Activated naive CD8-positive, alpha-beta T cell treated with anti-CD3 and anti-CD28 coated beads, Interleukin-2, amount 10 ng/mL, durations not matched to agents 7 days and 5 days (primary cell): ENCODE results near the gene OGFOD2. TPM values are rescaled to one million over a fixed set of nuclear protein-coding genes. Genes with fewer than 3 reads are reported as not detected.
A peak's percentile ranks its signal among the peaks of the same experiment; 100 is the strongest.

Experiments
- ATAC-seq: fragments of 150-1000 bp; cut with Tn5 transposase; one replicate; pipeline ENCODE4 v1.10.0; 2021; ENCODE audit warnings: low read depth, moderate library complexity
- POLR2A ChIA-PET: fragments of 350-600 bp; sonication (Branson Sonifier 250); formaldehyde crosslinking; loops from one replicate; lab custom pipeline; 2021; ENCODE audit warnings: antibody characterized with exemption; lab: Charles Lee
- DNase-seq: peaks from one replicate; pipeline ENCODE4 v3.0.0; 2021
- H3K27ac Mint-ChIP-seq: one replicate; pipeline ENCODE4 v1.8.0; 2022; ENCODE audit warnings: mild to moderate bottlenecking, mixed read lengths
- H3K27me3 Mint-ChIP-seq: one replicate; pipeline ENCODE4 v1.8.0; 2022; ENCODE audit warnings: mild to moderate bottlenecking, moderate library complexity, mixed read lengths
- H3K36me3 Mint-ChIP-seq: one replicate; pipeline ENCODE4 v1.8.0; 2021; ENCODE audit warnings: mild to moderate bottlenecking, mixed read lengths
- H3K4me1 Mint-ChIP-seq: one replicate; pipeline ENCODE4 v1.8.0; 2021; ENCODE audit warnings: mixed read lengths
- H3K4me3 Mint-ChIP-seq: one replicate; pipeline ENCODE4 v1.8.0; 2022; ENCODE audit warnings: mild to moderate bottlenecking, moderate library complexity, mixed read lengths
- H3K9me3 Mint-ChIP-seq: one replicate; pipeline ENCODE4 v1.8.0; 2021; ENCODE audit warnings: mixed read lengths
- total RNA-seq, 2 experiments: library from RNA; stranded (reverse); gene quantifications; one replicate each; pipeline ENCODE4 v1.2.3, GENCODE V29; 2021

OGFOD2 gene
- total RNA-seq, 2 experiments from 2014 or later = 33.8 to 35.5 TPM

DNA sequence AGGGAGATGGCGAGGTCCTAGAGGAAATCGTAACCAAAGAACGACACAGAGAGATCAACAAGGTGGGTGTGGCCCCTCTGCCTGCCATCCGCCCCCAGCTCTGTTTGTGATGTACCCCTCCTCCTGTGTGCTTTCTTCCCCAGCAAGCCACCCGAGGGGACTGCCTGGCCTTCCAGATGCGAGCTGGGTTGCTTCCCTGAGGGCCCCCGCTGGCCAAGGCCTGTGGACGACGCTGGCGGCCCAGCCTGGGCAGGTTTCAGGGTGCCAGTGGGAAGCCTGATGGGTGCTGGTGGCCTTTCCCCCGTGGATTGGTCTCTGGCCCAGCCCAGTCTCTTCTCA lies 7.4 kb downstream of the OGFOD2 start:
- ATAC-seq (no peak), DNase-seq (no peak)
- Mint-ChIP-seq H3K27me3 (no peaks in the 10 kb centered on the region), H3K4me3 (peak overlapping the region; percentile 93), H3K9me3 (no peaks in the 10 kb centered on the region), H3K4me1 (peaks cover 34% of the 10 kb centered on the region), H3K36me3 (peaks cover 7% of the 10 kb centered on the region), H3K27ac (peak overlapping the region; percentile 84)
- POLR2A ChIA-PET = interaction anchor here (2.0 to 2.6 kb wide), 2 partner anchors 13 to 93 kb away, joined by 6 to 14 read pairs; no protein-coding TSS in a partner anchor

DNA sequence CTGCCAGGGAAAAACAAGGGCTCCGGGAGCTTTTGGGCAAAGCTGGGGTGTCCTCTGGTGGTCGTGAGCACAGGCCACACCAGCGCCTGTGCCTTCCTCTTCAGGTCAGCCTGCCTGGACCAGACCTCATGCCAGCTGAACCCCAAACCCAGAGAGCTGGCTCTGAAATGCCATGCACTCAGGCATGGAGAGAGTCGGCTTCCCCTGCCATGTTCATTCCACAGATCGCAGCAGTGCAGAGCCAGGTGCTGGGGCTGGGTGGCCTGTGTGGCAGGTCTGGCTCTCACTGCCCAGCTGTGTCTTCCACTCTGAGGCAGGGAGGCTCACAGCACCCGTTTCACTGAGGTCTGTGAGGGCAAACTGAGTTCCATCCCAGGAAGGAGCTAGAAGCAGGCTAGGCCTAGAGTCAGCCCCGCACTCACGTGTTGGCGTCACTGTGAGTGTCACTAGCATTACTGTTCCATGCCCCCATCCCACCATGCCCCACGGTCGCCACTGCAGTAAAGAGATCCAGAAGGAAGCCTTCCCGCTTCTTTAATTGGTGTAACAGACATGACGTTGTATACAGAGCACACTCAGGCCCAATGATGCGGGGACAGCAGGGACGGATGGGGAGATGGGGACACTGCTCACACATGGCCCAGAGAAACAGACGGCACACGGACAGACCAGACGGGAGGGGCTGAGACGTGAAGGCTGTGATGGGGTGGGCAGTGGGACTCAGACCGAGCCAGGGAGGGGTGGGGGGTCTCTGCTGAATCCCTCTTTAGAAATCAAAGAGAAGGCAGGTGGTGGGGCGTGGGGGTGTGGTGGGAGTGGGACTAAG lies 8.1 kb downstream of the OGFOD2 start:
- Mint-ChIP-seq H3K4me1 (peaks cover 34% of the 10 kb centered on the region), H3K27me3 (no peaks in the 10 kb centered on the region), H3K9me3 (no peaks in the 10 kb centered on the region), H3K36me3 (peaks cover 7% of the 10 kb centered on the region), H3K4me3 (peak overlapping the region; percentile 93), H3K27ac (peak overlapping the region; percentile 73)
- POLR2A ChIA-PET = interaction anchor here (0.6 to 2.6 kb wide), 4 partner anchors 13 to 535 kb away, joined by 4 to 14 read pairs (median 5); partner anchors contain the start of genes MPHOSPH9 and MTRFR
- DNase-seq = no peak
- no peak for ATAC-seq

DNA sequence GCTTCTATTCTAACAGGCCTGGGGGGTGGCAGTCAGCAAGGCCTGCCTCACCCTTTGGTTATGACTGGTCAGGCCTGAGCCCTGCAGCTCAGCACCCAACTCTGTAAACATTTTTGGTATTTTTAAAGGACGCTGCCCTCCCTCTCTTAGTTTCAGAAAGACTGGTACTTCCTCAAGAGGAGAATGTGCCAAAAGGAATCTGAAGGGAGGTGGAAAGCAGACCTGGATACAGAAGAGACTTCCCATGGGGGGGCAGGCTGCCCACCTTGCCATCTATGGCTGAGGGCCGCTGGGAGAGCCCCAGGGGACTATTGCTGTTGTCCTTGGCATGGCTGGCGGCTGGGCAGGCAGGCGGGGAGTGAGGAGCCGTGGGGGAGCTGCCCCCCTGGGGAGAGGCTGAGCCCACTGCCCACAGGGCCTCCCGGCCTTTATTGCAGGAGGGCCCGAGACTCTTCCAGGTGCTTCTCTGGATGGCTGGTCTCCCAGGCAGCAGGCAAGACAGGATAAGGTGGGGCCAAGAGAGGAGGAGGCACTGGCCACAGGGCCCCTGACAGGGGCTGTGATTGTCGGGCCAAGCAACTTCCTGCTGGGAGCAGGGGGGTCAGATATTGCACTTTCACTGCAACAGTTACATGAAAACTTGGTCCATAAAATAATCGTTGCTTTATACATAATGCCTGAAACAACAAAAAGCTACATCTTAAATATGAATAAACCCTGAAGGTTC lies 8.9 kb downstream of the OGFOD2 start:
- H3K9me3 Mint-ChIP-seq = no peaks in the 10 kb centered on the region
- ATAC-seq (no peak), DNase-seq (no peak)
- H3K27ac Mint-ChIP-seq = peak overlapping the region; percentile 73
- no peaks in the 10 kb centered on the region for H3K27me3 Mint-ChIP-seq
- POLR2A ChIA-PET = interaction anchor here (0.6 to 1.5 kb wide), 6 partner anchors 9 to 599 kb away, joined by 3 to 4 read pairs (median 4); partner anchors contain the start of genes MPHOSPH9, MTRFR and OGFOD2
- H3K4me3 Mint-ChIP-seq = peak overlapping the region; percentile 32
- peaks cover 33% of the 10 kb centered on the region for H3K4me1 Mint-ChIP-seq
- H3K36me3 Mint-ChIP-seq = peaks cover 7% of the 10 kb centered on the region

DNA sequence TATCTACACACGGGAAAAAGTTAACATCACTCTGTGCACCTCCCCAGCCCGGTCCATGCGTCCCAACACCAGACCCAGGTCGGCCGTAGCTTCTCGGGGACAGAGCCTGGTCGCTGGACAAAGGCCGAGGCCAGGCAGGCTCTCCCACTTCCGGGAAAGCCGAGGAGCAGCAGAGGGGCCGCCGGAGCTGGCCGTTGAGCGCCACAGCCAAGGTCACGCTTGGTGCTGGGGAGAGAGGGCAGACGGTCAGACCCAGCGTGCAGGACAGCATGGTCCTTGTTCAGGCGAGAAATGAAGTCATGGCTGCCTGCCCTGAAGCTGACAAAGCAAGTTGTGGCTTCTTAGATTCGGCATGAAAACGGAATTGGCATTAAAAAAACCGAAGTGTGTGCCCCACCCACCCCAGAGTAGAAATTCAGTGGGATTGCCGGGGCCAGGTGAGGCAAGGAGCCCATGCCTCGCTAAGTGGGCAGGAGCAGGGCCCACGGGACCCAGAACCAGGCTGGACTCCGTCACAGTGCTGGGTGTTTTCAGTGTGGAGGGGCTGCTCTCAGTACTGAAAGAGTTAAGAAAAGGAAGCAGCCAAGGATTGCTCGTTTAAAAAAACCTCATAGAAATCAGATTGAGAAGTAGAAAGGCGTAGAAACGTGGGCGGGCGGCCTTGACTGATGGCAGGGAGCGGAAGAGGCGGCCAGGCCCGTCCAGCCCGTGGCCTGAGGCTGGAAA lies 9.7 kb downstream of the OGFOD2 start:
- Mint-ChIP-seq H3K27me3 (no peaks in the 10 kb centered on the region), H3K4me1 (peaks cover 29% of the 10 kb centered on the region), H3K4me3 (no peak overlapping the region), H3K9me3 (no peaks in the 10 kb centered on the region), H3K27ac (peak overlapping the region; percentile 73), H3K36me3 (peaks cover 7% of the 10 kb centered on the region)
- POLR2A ChIA-PET = interaction anchor here (0.6 to 1.5 kb wide), 4 partner anchors 10 to 599 kb away, joined by 3 to 4 read pairs (median 4); partner anchors contain the start of genes MPHOSPH9, MTRFR and OGFOD2
- DNase-seq (no peak), ATAC-seq (no peak)

DNA sequence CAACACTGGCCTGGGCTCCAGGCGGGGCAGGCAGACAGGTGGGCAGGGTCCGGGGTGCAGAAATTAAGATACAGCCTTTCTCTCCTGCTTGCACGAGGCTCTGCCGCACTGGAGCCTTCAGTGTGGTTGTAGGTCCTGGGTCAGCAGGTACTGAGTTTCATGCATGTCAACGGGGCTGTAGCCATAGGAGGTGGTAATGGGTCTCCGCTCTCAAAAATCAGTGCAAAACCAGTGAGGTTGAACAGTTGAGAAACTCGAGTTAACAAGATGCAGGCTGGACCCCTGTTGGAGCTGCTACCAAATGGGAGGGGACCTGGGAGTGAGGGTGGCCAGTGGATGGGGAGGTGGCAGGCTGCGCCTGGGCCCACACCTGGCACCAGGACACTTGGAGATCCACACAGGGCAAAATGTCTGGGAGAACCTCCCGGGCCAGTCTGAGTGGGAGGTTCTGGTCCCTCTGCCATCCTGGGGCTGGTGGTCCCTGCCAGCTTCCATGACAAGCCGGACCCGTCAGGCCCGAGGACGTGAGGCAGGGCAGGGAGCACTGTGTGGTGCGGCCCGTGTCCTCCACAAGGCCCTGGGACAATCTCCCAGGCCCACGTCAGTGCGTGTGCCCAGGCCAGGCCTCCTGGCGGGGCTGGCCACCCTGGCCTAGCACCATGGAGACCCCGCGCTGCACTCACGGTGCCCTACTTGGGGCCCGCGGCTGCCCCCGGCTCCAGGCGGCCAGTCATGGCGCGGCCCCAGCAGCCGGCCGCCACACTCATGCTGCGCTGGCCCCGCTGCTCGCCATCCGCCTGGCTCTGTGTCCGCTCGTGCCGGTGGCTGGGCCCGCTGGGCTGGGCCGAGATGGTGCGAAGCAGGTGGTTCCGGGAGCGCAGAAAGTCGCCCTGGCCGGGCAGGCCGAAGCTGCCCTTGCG lies 10.6 kb downstream of the OGFOD2 start:
- no peak overlapping the region for H3K27ac Mint-ChIP-seq
- DNase-seq (no peak), ATAC-seq (no peak)
- no peak overlapping the region for H3K4me3 Mint-ChIP-seq
- H3K27me3 Mint-ChIP-seq = no peaks in the 10 kb centered on the region
- peaks cover 7% of the 10 kb centered on the region for H3K36me3 Mint-ChIP-seq
- POLR2A ChIA-PET = no interaction called here
- no peaks in the 10 kb centered on the region for H3K9me3 Mint-ChIP-seq
- H3K4me1 Mint-ChIP-seq = peaks cover 26% of the 10 kb centered on the region

DNA sequence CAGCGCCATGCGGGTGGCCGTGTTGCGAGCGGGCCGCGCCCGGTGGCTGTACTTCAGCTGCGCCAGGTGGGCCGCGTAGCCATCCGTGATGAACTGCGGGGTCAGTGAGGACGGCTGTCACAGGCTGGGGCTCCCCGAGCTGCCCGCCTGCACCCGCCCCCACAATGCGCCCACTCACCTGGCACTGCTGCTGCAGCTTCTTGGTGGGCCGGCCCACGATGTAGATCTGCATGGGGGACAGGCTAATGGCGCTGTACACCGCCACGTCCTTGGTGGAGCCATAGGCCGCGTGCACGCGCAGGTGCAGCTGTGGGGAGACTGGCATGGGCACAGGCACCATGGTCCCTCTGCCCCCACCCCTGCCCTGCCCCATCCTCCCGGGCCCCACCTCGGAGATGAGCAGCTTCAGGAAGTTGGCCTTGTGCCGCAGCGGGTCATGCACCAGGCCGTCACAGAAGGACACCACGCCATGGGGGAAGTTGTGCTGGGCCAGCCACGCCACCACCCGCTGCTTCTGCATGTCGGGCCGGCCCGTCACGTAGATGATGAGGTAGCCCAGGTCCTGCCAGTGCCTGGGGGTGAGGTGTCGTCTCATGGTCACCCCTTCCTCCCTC lies 11.3 kb downstream of the OGFOD2 start:
- Mint-ChIP-seq H3K27me3 (no peaks in the 10 kb centered on the region), H3K27ac (no peak overlapping the region), H3K9me3 (no peaks in the 10 kb centered on the region), H3K36me3 (peaks cover 5% of the 10 kb centered on the region), H3K4me1 (peaks cover 26% of the 10 kb centered on the region), H3K4me3 (no peak overlapping the region)
- no peak for ATAC-seq
- no peak for DNase-seq
- POLR2A ChIA-PET = interaction anchor here (1.0 kb wide), 1 partner anchor 11 kb away, joined by 4 read pairs; no protein-coding TSS in a partner anchor

DNA sequence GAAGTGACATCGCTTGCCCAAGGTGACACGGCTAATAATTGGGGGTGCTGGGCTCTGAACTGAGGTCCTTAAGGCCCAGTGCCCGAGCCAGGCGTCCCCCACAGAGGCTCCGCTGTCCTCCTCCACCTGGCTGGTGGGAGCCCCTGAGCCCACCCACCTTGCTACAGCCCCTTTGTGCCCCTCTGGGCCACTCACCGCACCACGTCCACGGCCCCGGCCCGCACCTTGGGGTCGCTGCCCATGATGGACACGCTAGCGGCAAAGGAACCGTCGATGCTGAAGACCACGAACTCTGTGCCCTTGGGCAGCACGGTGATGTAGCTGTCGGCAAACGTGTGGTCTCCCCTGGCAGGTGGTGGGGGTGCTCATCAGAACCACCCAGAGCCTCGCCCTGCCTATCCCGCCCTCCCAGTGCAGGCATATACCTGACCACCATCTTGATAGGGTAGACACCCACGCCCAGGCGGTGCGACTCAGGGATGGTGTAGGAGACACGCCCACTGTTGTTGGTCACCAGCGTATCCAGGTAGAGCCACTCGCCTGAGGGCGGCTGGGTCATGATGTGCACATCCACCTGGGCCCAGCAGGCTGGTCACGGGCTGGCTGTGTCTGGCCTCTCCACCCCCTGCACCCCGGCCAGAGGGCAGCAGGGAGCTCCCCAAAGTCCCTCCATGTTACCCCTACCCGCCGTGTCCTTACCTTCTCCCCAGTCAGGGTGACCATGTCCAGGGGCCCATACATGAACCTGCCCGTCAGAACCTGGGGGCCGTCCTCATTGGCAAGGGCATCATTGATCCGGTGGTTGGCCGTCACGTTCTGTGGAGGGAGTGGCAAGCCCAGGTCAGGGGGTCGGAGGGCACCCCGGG lies 12.3 kb downstream of the OGFOD2 start:
- Mint-ChIP-seq H3K9me3 (no peaks in the 10 kb centered on the region), H3K27me3 (no peaks in the 10 kb centered on the region), H3K36me3 (peaks cover 2% of the 10 kb centered on the region), H3K4me1 (peaks cover 19% of the 10 kb centered on the region), H3K4me3 (no peak overlapping the region), H3K27ac (no peak overlapping the region)
- DNase-seq = no peak
- no peak for ATAC-seq
- POLR2A ChIA-PET = interaction anchor here (1.0 kb wide), 1 partner anchor 12 kb away, joined by 4 read pairs; no protein-coding TSS in a partner anchor

DNA sequence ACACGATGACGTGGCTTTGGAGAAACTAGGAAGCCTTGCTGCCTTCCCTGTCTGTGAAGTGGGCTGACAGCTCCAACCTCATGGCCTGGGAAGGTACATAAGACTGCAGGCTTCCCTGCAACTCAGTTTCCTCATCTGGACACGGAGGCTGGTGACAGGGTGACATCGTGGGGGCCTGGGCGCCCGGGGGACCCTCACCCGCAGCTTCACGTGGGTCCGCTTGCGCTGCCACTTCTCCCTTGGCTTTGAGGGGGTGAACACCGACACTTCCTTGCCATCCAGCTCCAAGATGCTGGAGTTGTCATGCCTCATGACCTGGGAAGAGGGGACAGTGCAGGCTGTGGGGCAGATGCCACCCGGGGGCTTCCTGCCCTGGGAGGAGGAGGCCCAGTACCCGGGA lies 13.0 kb downstream of the OGFOD2 start:
- peaks cover 14% of the 10 kb centered on the region for H3K4me1 Mint-ChIP-seq
- peaks cover 2% of the 10 kb centered on the region for H3K36me3 Mint-ChIP-seq
- POLR2A ChIA-PET = no interaction called here
- H3K27me3 Mint-ChIP-seq = no peaks in the 10 kb centered on the region
- H3K4me3 Mint-ChIP-seq = no peak overlapping the region
- no peak overlapping the region for H3K27ac Mint-ChIP-seq
- ATAC-seq (no peak), DNase-seq (no peak)
- no peaks in the 10 kb centered on the region for H3K9me3 Mint-ChIP-seq

DNA sequence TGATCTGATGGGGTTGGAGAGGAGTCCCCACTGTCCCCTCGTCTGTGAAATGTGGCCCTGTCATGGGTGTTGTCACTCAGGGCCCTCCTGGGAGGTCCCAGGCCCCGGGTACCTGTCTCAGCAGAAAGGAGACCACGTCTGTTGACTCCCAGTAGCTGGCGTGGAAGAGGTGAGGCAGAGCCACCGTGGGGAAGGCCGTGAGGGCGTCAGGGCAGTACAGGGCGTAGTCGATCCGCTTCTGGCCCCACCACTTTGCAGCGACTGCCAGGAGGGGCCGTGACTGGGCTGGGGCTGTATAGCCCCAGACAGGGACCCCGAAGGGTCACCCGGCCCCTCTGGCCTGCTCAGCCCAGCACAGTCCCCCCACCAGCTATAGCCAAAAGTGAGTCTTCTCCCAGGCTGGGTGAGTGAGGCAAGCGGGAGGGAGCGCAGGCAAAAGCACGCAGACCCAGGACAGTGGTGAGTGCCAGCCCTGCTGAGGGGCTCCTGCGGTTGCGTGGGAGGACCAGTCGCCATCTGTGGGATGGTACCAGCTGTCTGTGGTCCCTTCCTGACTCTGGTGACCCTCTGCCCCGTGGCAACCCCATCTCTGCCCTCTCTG lies 13.7 kb downstream of the OGFOD2 start:
- Mint-ChIP-seq H3K27me3 (no peaks in the 10 kb centered on the region), H3K36me3 (peaks cover 2% of the 10 kb centered on the region), H3K9me3 (no peaks in the 10 kb centered on the region), H3K4me3 (no peak overlapping the region), H3K27ac (no peak overlapping the region), H3K4me1 (peaks cover 8% of the 10 kb centered on the region)
- POLR2A ChIA-PET = no interaction called here
- DNase-seq = no peak
- no peak for ATAC-seq

DNA sequence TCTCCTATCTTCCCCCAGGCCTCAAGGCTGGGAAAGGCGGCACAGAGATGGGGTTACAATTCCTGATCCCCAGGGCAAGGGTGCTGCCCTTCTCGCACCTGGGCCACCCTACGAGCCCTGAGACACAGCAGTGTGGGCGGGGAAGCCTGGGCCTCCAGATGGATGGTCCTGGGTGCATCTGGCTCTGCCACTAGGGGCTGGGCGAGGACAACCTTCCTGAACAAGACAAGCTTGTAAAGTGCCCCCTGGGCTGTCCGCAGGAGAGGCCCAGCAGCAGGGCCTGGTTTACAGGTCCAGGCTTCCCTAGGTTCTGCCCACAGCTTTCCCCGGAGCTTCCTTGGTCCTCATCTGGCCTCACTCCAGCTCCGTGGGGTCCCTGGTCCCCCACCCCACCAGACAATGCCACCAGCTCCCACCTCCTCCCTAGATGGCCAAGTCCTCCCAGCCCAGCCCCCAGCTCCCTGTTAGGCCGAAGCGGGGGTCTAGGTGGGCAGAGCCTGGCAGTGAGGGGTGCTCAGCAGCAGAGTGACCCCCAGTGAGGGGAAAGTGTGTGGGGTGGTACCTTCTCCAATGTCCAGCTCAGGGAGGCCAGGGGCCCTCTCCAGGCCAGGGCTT lies 14.3 kb downstream of the OGFOD2 start:
- DNase-seq (no peak), ATAC-seq (no peak)
- Mint-ChIP-seq H3K9me3 (no peaks in the 10 kb centered on the region), H3K4me1 (peaks cover 2% of the 10 kb centered on the region), H3K4me3 (no peak overlapping the region), H3K27me3 (no peaks in the 10 kb centered on the region), H3K36me3 (peaks cover 2% of the 10 kb centered on the region), H3K27ac (no peak overlapping the region)
- POLR2A ChIA-PET = no interaction called here
